HEK293 (cell line): ENCODE data around the gene RPS21.

ENCODE experiments used
- CTCF ChIA-PET: fragments of 350-600 bp; formaldehyde crosslinking; extraction: SDS; loops from one replicate; lab custom pipeline; 2021; ENCODE audit warnings: antibody characterized with exemption; lab: Yijun Ruan, JAX
- POLR2A ChIA-PET: fragments of 300-600 bp; formaldehyde crosslinking; extraction: SDS; loops from one replicate; lab custom pipeline; 2020; ENCODE audit warnings: antibody characterized with exemption, inconsistent platforms; lab: Yijun Ruan, JAX
- H3K27ac ChIP-seq: fragments of 200-500 bp; sonication (Bioruptor generic); 2 replicates; pipeline ENCODE4 v1.5.1; 2014; ENCODE audit warnings: low read depth, low read length, control low read depth, inconsistent platforms; ENCODE audit errors: extremely low read depth
- H3K36me3 ChIP-seq, 2 experiments: fragments of 200-500 bp in 1 of 2; sonication (Bioruptor generic) in 1 of 2; 1 replicate in 1 of 2; 2 replicates in 1 of 2; pipeline ENCODE4 v1.5.1; 2014 to 2017; ENCODE audit warnings: inconsistent platforms in 2 of 2, low read length in 2 of 2; ENCODE audit not compliant: control insufficient read depth in 2 of 2, insufficient read depth in 1 of 2
- H3K4me1 ChIP-seq: fragments of 200-500 bp; sonication (Bioruptor generic); 2 replicates; pipeline ENCODE4 v1.5.1; 2014; ENCODE audit warnings: mild to moderate bottlenecking, low read length, inconsistent platforms; ENCODE audit not compliant: control insufficient read depth, insufficient read depth
- H3K4me3 ChIP-seq: 2 replicates; pipeline ENCODE4 v1.5.1; 2011; ENCODE audit warnings: low read depth, mild to moderate bottlenecking, control low read depth, low read length, moderate library complexity
- H3K9me3 ChIP-seq: fragments of 200-500 bp; sonication (Bioruptor generic); 2 replicates; pipeline ENCODE4 v1.5.1; 2014; ENCODE audit warnings: low read depth, low read length, inconsistent platforms; ENCODE audit not compliant: control insufficient read depth, insufficient read depth
- BCL11A ChIP-seq: fragments of 450-650 bp; formaldehyde crosslinking; IDR thresholded peaks from 2 replicates; pipeline ENCODE4 v1.5.1; 2016; ENCODE audit warnings: low read depth, missing biosample characterization, missing genetic modification characterization
- FEZF1 ChIP-seq: fragments of 450-650 bp; formaldehyde crosslinking; IDR thresholded peaks from 2 replicates; pipeline ENCODE4 v1.5.1; 2016; ENCODE audit warnings: missing biosample characterization, missing genetic modification characterization
- GLIS1 ChIP-seq: fragments of 450-650 bp; formaldehyde crosslinking; IDR thresholded peaks from 2 replicates; pipeline ENCODE4 v1.5.1; 2016; ENCODE audit warnings: missing biosample characterization, missing genetic modification characterization
- GLIS2 ChIP-seq: fragments of 450-650 bp; formaldehyde crosslinking; IDR thresholded peaks from 2 replicates; pipeline ENCODE4 v1.5.1; 2016; ENCODE audit warnings: missing biosample characterization, missing genetic modification characterization
- KLF1 ChIP-seq: fragments of 450-650 bp; formaldehyde crosslinking; IDR thresholded peaks from 2 replicates; pipeline ENCODE4 v1.5.1; 2016; ENCODE audit warnings: missing biosample characterization, missing genetic modification characterization
- PATZ1 ChIP-seq: fragments of 450-650 bp; formaldehyde crosslinking; IDR thresholded peaks from 2 replicates; pipeline ENCODE4 v1.5.1; 2016; ENCODE audit warnings: missing biosample characterization, missing genetic modification characterization
- PRDM10 ChIP-seq: fragments of 450-650 bp; formaldehyde crosslinking; IDR thresholded peaks from 2 replicates; pipeline ENCODE4 v1.5.1; 2016; ENCODE audit warnings: missing biosample characterization, missing genetic modification characterization
- SCRT1 ChIP-seq: fragments of 450-650 bp; formaldehyde crosslinking; IDR thresholded peaks from 2 replicates; pipeline ENCODE4 v1.5.1; 2016; ENCODE audit warnings: missing biosample characterization, missing genetic modification characterization, borderline replicate concordance
- SCRT2 ChIP-seq: fragments of 450-650 bp; formaldehyde crosslinking; IDR thresholded peaks from 2 replicates; pipeline ENCODE4 v1.5.1; 2016; ENCODE audit warnings: missing biosample characterization, missing genetic modification characterization
- ZBTB8A ChIP-seq: fragments of 450-650 bp; formaldehyde crosslinking; IDR thresholded peaks from 2 replicates; pipeline ENCODE4 v1.5.1; 2016; ENCODE audit warnings: missing biosample characterization, missing genetic modification characterization
- ZEB2 ChIP-seq: fragments of 450-650 bp; formaldehyde crosslinking; IDR thresholded peaks from 2 replicates; pipeline ENCODE4 v1.5.1; 2016; ENCODE audit warnings: missing biosample characterization, missing genetic modification characterization
- ZFHX2 ChIP-seq: fragments of 450-650 bp; formaldehyde crosslinking; conservative IDR thresholded peaks from 2 replicates; pipeline ENCODE4 v1.5.1; 2016; ENCODE audit warnings: missing biosample characterization, missing genetic modification characterization
- ZNF114 ChIP-seq: fragments of 450-650 bp; formaldehyde crosslinking; IDR thresholded peaks from 2 replicates; pipeline ENCODE4 v1.5.0; 2017; ENCODE audit warnings: missing biosample characterization, missing genetic modification characterization
- ZNF221 ChIP-seq: fragments of 450-650 bp; formaldehyde crosslinking; IDR thresholded peaks from 2 replicates; pipeline ENCODE4 v1.5.1; 2017; ENCODE audit warnings: missing biosample characterization, missing genetic modification characterization, borderline replicate concordance
- ZNF280C ChIP-seq: fragments of 450-650 bp; formaldehyde crosslinking; IDR thresholded peaks from 2 replicates; pipeline ENCODE4 v1.5.1; 2016; ENCODE audit warnings: missing biosample characterization, missing genetic modification characterization
- ZNF366 ChIP-seq: fragments of 450-650 bp; formaldehyde crosslinking; conservative IDR thresholded peaks from 2 replicates; pipeline ENCODE4 v1.5.1; 2016; ENCODE audit warnings: missing biosample characterization, missing genetic modification characterization
- ZNF398 ChIP-seq: fragments of 450-650 bp; formaldehyde crosslinking; IDR thresholded peaks from 2 replicates; pipeline ENCODE4 v1.5.1; 2017; ENCODE audit warnings: missing biosample characterization, missing genetic modification characterization
- ZNF426 ChIP-seq: fragments of 450-650 bp; formaldehyde crosslinking; IDR thresholded peaks from 2 replicates; pipeline ENCODE4 v1.5.1; 2017; ENCODE audit warnings: missing biosample characterization, missing genetic modification characterization, mild to moderate bottlenecking, inconsistent platforms, moderate library complexity
- ZNF513 ChIP-seq: fragments of 450-650 bp; IDR thresholded peaks from 2 replicates; pipeline ENCODE4 v1.5.1; 2018; ENCODE audit warnings: missing biosample characterization, missing genetic modification characterization
- ZNF677 ChIP-seq: fragments of 450-650 bp; IDR thresholded peaks from 2 replicates; pipeline ENCODE4 v1.5.0; 2018; ENCODE audit warnings: missing biosample characterization, mild to moderate bottlenecking, missing genetic modification characterization, moderate library complexity
- ZNF707 ChIP-seq: fragments of 450-650 bp; formaldehyde crosslinking; IDR thresholded peaks from 2 replicates; pipeline ENCODE4 v1.5.1; 2016; ENCODE audit warnings: missing biosample characterization, missing genetic modification characterization
- ZNF843 ChIP-seq: fragments of 450-650 bp; formaldehyde crosslinking; IDR thresholded peaks from 2 replicates; pipeline ENCODE4 v1.5.1; 2016; ENCODE audit warnings: missing biosample characterization, missing genetic modification characterization

Gene RPS21

GRCh38 chr20:62366370-62367135 lies 20.4 kb upstream of the RPS21 start (continued):
- TF ChIP-seq ZNF843 (tag by site-specific recombination), result 0 out of 2 replicates have a peak, but pooled peaks have one; percentile 11
- TF ChIP-seq ZBTB8A (tag by site-specific recombination), result peak; percentile 60; the same call in 1 of the 2 replicates
- TF ChIP-seq PATZ1, result peak; percentile 31; the same call in 1 of the 2 replicates
- peak; percentile 45 for TF ChIP-seq GLIS1
- no peak for TF ChIP-seq ZNF280C
- TF ChIP-seq PRDM10 (tag by site-specific recombination), result 0 out of 2 replicates have a peak, but pooled peaks have one; percentile 54
- peak; percentile 66; the same call in 1 of the 2 replicates for TF ChIP-seq ZEB2
- peak; percentile 91 for TF ChIP-seq GLIS2 (tag by site-specific recombination)
- TF ChIP-seq ZNF426 (tag by site-specific recombination), result no peak
- 0 out of 2 replicates have a peak, but pooled peaks have one; percentile 13 for TF ChIP-seq BCL11A
- TF ChIP-seq ZNF677, result 0 out of 2 replicates have a peak, but pooled peaks have one; percentile 21
- TF ChIP-seq SCRT2 (tag by site-specific recombination), result peak; percentile 98
- TF ChIP-seq ZNF707, result no peak
- TF ChIP-seq, all 188 proteins: peak for 26

GRCh38 chr20:62367136-62367632 lies 19.7 kb upstream of the RPS21 start, which contains the start of gene LAMA5:
Gene LAMA5 (minus strand): TSS chr20:62367312. CDS start chr20:62367245, 67 bp downstream.
- ChIA-PET POLR2A (interaction anchor here (1.0 to 2.4 kb wide), 5 partner anchors 11 to 65 kb away, joined by 3 to 15 read pairs (median 12); partner anchors contain the start of gene RPS21), CTCF (interaction anchor here (0.5 to 4.6 kb wide), 5 partner anchors 9 to 132 kb away, joined by 3 to 25 read pairs (median 3); no protein-coding TSS in a partner anchor)
- Histone ChIP-seq H3K9me3 (no peaks in the 10 kb centered on the region), H3K27ac (peak within 1 kb of the TSS; percentile 89), H3K4me3 (peak within 1 kb of the TSS; percentile 67), H3K36me3 (peaks cover 0 to 6% of the 10 kb centered on the region in 2 experiments; a peak in 1 of 3 replicates), H3K4me1 (peaks cover 34% of the 10 kb centered on the region)
- TF ChIP-seq FEZF1 (tag by site-specific recombination), result no peak
- no peak for TF ChIP-seq ZNF114
- no peak for TF ChIP-seq ZNF398 (tag by site-specific recombination)
- TF ChIP-seq KLF1 (tag by site-specific recombination), result 0 out of 2 replicates have a peak, but pooled peaks have one; percentile 18
- TF ChIP-seq SCRT1 (tag by site-specific recombination), result no peak
- no peak for TF ChIP-seq ZNF366
- peak; percentile 20; the same call in 1 of the 2 replicates for TF ChIP-seq ZFHX2 (tag by site-specific recombination)
- no peak for TF ChIP-seq ZNF221 (tag by site-specific recombination)
- TF ChIP-seq ZNF513 (tag by site-specific recombination), result no peak; the same call in 1 of the 2 replicates
